Muscle layer of duodenum (tissue), 2 donors: Measurements from ENCODE around the gene ECHS1.

Experiments
- H3K27ac ChIP-seq: one replicate; pipeline ENCODE4 v1.7.0; 2013; ENCODE audit warnings: mild to moderate bottlenecking, low read length
- H3K27me3 ChIP-seq: one replicate; pipeline ENCODE4 v1.7.0; 2013; ENCODE audit warnings: low read depth, mild to moderate bottlenecking, control low read depth, low read length
- H3K36me3 ChIP-seq, 2 donors: one replicate each; pipeline ENCODE4 v1.7.0; 2013; ENCODE audit warnings: low read length in 2 of 2, control low read depth in 1 of 2, mild to moderate bottlenecking in 1 of 2; ENCODE audit not compliant: insufficient read depth in 2 of 2, control insufficient read depth in 1 of 2
- H3K4me1 ChIP-seq, 2 donors: one replicate each; pipeline ENCODE4 v1.7.0; 2013; ENCODE audit warnings: low read length in 2 of 2, mild to moderate bottlenecking in 2 of 2, control low read depth in 1 of 2, moderate library complexity in 1 of 2; ENCODE audit not compliant: insufficient read depth in 2 of 2, control insufficient read depth in 1 of 2
- H3K4me3 ChIP-seq, 2 donors: one replicate each; pipeline ENCODE4 v1.7.0; 2013; ENCODE audit warnings: low read length in 2 of 2, low read depth in 1 of 2, mild to moderate bottlenecking in 1 of 2
- H3K9me3 ChIP-seq, 2 donors: one replicate each; pipeline ENCODE4 v1.7.0; 2013; ENCODE audit warnings: low read length in 2 of 2, control low read depth in 1 of 2, mild to moderate bottlenecking in 1 of 2; ENCODE audit not compliant: control insufficient read depth in 1 of 2
- donor health status: healthy.

The ECHS1 gene

GRCh38 chr10:133334503-133335245 is 38.5 kb downstream of the ECHS1 start:
- H3K4me3 ChIP-seq = peak overlapping the region in 1 of 2 donors; percentile 60
- H3K27ac ChIP-seq = no peak overlapping the region
- no peaks in the 10 kb centered on the region for H3K36me3 ChIP-seq
- H3K27me3 ChIP-seq = peaks cover 33% of the 10 kb centered on the region
- H3K4me1 ChIP-seq = peaks cover 0 to 29% of the 10 kb centered on the region in 2 donors
- no peaks in the 10 kb centered on the region for H3K9me3 ChIP-seq

DNA sequence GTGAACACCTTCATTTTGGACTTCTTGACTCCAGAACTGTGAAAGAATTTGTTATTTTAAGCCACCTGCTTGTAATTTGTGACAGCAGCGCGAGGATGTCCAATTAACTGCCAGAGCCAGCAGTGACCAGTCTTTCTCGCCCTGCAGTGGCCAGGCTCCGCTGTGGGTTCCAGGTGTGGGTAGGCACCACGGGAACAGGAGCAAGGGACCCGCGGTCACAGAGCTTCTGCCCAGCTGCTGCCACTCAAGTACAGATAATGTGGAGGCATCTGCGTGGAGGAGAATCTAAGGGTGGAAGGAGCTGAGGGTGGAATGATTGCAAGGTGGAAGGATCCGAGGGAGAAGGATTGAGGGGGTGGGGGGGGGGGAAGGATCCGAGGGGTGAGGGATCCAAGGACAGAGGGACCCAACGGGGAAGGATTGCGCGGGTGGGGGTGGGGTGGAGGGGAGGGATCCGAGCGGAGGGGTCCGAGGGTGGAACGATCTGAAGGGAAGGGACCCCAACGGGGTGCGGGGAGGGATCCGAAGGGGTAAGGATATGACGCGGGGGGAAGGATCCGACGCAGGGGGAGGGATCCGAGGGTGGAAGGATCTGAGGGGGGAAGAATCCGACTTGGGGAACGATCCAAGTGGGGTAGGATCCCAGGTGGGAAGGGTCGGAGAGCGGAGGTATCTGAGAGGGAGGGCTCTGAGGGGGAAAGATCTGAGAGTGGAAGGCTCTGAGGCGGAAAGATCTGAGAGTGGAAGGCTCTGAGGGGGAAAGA is 40.0 kb downstream of the ECHS1 start:
- Histone ChIP-seq H3K4me3 (no peak overlapping the region), H3K4me1 (peaks cover 0 to 33% of the 10 kb centered on the region in 2 donors), H3K27ac (no peak overlapping the region), H3K36me3 (no peaks in the 10 kb centered on the region), H3K9me3 (no peaks in the 10 kb centered on the region), H3K27me3 (peaks cover 37% of the 10 kb centered on the region)

DNA sequence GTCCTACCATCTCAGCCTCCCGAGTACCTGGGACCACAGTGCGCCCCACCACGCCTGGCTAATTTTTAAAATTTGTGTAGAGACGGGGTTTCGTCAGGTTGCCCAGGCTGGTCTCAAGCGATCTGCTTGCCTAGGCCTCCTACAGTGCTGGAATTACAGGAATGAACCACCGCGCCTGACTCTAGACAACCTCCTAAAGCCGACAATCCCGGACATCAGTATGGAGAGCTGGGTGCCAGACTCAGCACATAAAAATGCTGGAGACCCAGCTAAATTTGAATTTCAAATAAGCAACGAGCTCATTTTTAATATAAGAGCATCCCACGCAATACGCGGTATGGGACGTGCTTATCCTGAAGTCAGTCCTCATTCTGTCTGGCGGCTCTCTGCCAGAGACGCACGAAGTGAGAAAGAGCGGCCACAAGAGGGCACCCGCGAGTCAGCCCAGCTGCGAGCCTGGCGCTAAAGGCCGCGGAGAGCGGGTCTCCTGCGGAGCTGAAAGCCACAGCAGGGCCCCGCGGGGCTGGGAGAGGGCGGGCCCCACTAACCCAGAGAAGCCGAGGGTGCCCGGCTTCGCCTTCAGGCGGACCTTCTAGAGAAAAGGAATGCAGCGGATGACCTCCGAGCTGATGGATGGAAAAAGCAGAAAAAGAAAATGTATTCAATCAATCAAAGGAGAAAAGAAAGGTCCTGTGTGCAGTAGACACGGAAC is 43.5 kb downstream of the ECHS1 start:
- Histone ChIP-seq H3K27me3 (peaks cover 52% of the 10 kb centered on the region), H3K9me3 (no peaks in the 10 kb centered on the region), H3K36me3 (no peaks in the 10 kb centered on the region), H3K27ac (no peak overlapping the region), H3K4me3 (peak overlapping the region; percentile 26 to 48), H3K4me1 (peaks cover 0 to 26% of the 10 kb centered on the region in 2 donors)

GRCh38 chr10:133328358-133329343 is 44.5 kb downstream of the ECHS1 start:
- no peak overlapping the region for H3K27ac ChIP-seq
- H3K36me3 ChIP-seq = no peaks in the 10 kb centered on the region
- H3K9me3 ChIP-seq = no peaks in the 10 kb centered on the region
- H3K27me3 ChIP-seq = peaks cover 52% of the 10 kb centered on the region
- no peak overlapping the region for H3K4me3 ChIP-seq
- H3K4me1 ChIP-seq = peaks cover 0 to 25% of the 10 kb centered on the region in 2 donors

- H3K27me3 ChIP-seq = peaks cover 50% of the 10 kb centered on the region
- H3K27ac ChIP-seq = no peak overlapping the region
- H3K36me3 ChIP-seq = no peaks in the 10 kb centered on the region
Measured at GRCh38 chr10:133327651-133328357, 45.4 kb downstream of the ECHS1 start.

GRCh38 chr10:133326745-133327650 is 46.2 kb downstream of the ECHS1 start:
- Histone ChIP-seq H3K27ac (no peak overlapping the region), H3K4me1 (peaks cover 0 to 25% of the 10 kb centered on the region in 2 donors), H3K4me3 (no peak overlapping the region), H3K9me3 (no peaks in the 10 kb centered on the region), H3K36me3 (no peaks in the 10 kb centered on the region), H3K27me3 (peaks cover 42% of the 10 kb centered on the region)

More at GRCh38 chr10:133327651-133328357, 45.4 kb downstream of the ECHS1 start:
- Histone ChIP-seq H3K4me1 (peaks cover 0 to 25% of the 10 kb centered on the region in 2 donors), H3K4me3 (no peak overlapping the region), H3K9me3 (no peaks in the 10 kb centered on the region)

DNA sequence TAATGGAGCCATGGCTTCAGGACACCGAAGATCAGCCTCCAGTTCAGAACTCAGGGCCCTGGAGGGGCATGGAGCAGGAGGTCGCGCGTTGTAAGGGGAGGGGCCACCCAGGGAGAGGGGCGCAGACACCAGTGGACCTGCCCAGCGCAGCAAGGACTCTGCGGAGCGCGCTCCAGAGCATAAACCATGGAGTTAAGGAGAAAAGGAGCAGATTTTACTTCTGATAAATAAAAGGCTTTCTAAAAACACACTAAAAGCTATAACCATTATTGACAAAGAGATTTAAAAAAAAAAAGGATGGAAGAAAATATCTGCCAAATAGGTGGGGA is 47.0 kb downstream of the ECHS1 start:
- peaks cover 0 to 25% of the 10 kb centered on the region in 2 donors for H3K4me1 ChIP-seq
- peaks cover 41% of the 10 kb centered on the region for H3K27me3 ChIP-seq
- no peaks in the 10 kb centered on the region for H3K36me3 ChIP-seq
- peak overlapping the region in 1 of 2 donors; percentile 56 for H3K4me3 ChIP-seq
- no peak overlapping the region for H3K27ac ChIP-seq
- no peaks in the 10 kb centered on the region for H3K9me3 ChIP-seq

- Histone ChIP-seq H3K27ac (no peak overlapping the region), H3K4me3 (peak overlapping the region in 1 of 2 donors; percentile 56), H3K36me3 (no peaks in the 10 kb centered on the region), H3K27me3 (peaks cover 41% of the 10 kb centered on the region), H3K9me3 (peaks cover 0 to 2% of the 10 kb centered on the region in 2 donors), H3K4me1 (peaks cover 0 to 25% of the 10 kb centered on the region in 2 donors)
Measured at GRCh38 chr10:133325440-133326222, 47.5 kb downstream of the ECHS1 start.

DNA sequence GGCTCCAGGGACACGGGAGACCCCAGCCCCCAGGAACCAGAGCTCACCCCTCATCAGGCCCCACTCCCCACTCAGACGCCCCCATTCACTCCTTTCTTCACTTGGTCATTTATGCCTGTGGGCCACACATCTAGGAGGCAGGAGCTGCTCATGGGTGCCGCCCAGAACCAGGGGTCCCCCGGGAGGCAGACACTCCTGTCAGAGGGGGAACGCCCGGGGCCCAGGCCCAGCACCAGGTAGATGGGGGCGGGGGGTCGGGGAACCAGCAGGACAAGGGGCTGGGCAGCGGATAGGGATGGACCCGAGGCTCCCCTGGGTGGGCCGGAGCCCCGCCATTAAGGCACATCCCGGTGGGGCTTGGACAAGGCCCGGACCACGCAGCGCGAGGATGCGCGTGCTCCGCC is 48.3 kb downstream of the ECHS1 start:
- Histone ChIP-seq H3K27me3 (peaks cover 41% of the 10 kb centered on the region), H3K9me3 (peaks cover 0 to 2% of the 10 kb centered on the region in 2 donors), H3K4me3 (peak overlapping the region in 1 of 2 donors; percentile 56), H3K36me3 (no peaks in the 10 kb centered on the region), H3K4me1 (peaks cover 0 to 22% of the 10 kb centered on the region in 2 donors), H3K27ac (no peak overlapping the region)
